Activated naive CD8-positive, alpha-beta T cell (primary cell): Measurements from ENCODE around the gene CD38.
"Not testable (repeated sequence)": the region's sequence is repeated elsewhere in the genome, so short reads cannot be mapped to it uniquely, and the experiment has no call there.

Source experiments
- H3K27ac Mint-ChIP-seq: one replicate; pipeline ENCODE4 v1.8.0; 2021; ENCODE audit warnings: mixed read lengths
- H3K27me3 Mint-ChIP-seq: one replicate; pipeline ENCODE4 v1.8.0; 2021; ENCODE audit warnings: mixed read lengths
- H3K36me3 Mint-ChIP-seq: one replicate; pipeline ENCODE4 v1.8.0; 2021; ENCODE audit warnings: mixed read lengths
- H3K4me1 Mint-ChIP-seq: one replicate; pipeline ENCODE4 v1.8.0; 2021; ENCODE audit warnings: low read depth, mixed read lengths
- H3K4me3 Mint-ChIP-seq: one replicate; pipeline ENCODE4 v1.8.0; 2021; ENCODE audit warnings: mild to moderate bottlenecking, mixed read lengths
- H3K9me3 Mint-ChIP-seq: one replicate; pipeline ENCODE4 v1.8.0; 2021; ENCODE audit warnings: low read depth, mixed read lengths

Gene CD38

DNA sequence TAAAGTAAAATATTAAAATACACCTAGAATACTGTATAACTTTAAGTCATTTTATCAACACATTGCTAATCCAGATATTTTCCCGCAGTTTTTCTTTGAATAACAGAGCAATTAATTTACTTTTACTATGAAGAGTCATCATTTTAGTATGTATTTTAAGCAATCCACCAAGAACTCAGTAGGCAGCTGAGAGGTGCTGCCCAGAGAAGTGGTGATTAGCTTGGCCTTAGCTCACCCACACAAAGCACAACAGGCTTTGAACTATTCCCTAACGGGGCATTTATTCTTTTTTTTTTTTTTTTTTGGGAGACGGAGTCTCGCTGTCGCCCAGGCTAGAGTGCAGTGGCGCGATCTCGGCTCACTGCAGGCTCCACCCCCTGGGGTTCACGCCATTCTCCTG is 74.4 kb downstream of the CD38 start:
- Mint-ChIP-seq H3K9me3 (no peaks in the 10 kb centered on the region), H3K36me3 (peaks cover 8% of the 10 kb centered on the region)

GRCh38 chr4:15853345-15853744 is 75.2 kb downstream of the CD38 start:
- Mint-ChIP-seq H3K27me3 (peaks cover 2% of the 10 kb centered on the region), H3K36me3 (peaks cover 8% of the 10 kb centered on the region), H3K9me3 (no peaks in the 10 kb centered on the region), H3K4me3 (no peak overlapping the region), H3K4me1 (peaks cover 2% of the 10 kb centered on the region), H3K27ac (no peak overlapping the region)

More for the DNA sequence above, 74.4 kb downstream of the CD38 start:
- Mint-ChIP-seq H3K27ac (no peak overlapping the region), H3K27me3 (no peaks in the 10 kb centered on the region), H3K4me1 (peaks cover 2% of the 10 kb centered on the region), H3K4me3 (no peak overlapping the region)

DNA sequence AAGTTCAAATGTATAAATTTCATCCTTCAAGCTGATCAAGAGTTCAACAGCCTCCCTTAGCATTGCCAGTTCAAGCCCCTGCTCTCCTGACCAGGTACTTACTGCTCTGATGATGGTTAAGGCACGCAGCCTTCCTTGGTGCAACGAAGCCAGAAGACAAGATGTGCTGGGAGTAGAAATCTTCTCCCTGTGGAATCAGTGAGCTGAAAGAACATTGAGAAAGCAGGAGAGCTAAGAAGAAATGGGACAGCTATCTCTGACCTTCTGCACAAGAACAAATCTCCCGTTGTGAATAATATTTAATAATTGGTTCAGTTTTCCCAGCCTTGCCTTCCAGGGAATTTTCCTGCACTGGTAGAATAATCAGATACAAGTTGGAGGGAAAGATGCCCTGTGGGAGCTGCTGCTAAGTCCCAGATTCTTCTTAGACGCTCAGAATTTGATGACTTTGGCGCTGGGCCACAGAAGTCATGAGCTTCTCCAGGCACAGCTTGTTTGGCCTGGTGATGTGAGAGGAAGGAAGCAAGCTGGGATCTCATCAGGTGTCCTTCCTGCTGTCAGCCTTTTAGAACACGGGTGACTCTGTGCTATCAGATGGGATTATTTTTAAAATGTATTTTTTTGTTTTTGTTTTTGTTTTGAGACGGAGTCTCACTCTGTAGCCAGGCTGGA is 77.8 kb downstream of the CD38 start:
- peaks cover 4% of the 10 kb centered on the region for H3K36me3 Mint-ChIP-seq
- no peak overlapping the region for H3K4me3 Mint-ChIP-seq
- no peak overlapping the region for H3K27ac Mint-ChIP-seq
- H3K9me3 Mint-ChIP-seq: no peaks in the 10 kb centered on the region
- no peaks in the 10 kb centered on the region for H3K4me1 Mint-ChIP-seq
- peaks cover 3% of the 10 kb centered on the region for H3K27me3 Mint-ChIP-seq

DNA sequence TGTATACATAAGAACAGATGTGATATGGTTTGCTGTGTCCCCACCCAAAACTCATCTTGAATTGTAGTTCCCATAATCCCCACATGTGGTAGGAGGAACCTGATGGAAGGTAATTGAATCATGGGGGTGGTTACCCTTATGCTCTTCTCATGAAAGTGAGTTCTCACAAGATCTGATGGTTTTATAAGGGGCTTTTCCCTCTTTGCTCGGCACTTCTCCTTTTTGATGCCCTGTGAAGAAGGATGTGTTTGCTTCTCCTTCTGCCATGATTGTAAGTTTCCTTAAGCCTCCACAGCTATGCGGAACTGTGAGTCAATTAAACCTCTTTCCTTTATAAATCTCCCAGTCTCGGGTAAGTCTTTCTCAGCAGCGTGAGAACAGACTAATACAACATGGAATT is 83.1 kb downstream of the CD38 start:
- H3K27ac Mint-ChIP-seq, H3K36me3 Mint-ChIP-seq, H3K4me1 Mint-ChIP-seq, H3K27me3 Mint-ChIP-seq, H3K4me3 Mint-ChIP-seq, H3K9me3 Mint-ChIP-seq: not testable (repeated sequence)

DNA sequence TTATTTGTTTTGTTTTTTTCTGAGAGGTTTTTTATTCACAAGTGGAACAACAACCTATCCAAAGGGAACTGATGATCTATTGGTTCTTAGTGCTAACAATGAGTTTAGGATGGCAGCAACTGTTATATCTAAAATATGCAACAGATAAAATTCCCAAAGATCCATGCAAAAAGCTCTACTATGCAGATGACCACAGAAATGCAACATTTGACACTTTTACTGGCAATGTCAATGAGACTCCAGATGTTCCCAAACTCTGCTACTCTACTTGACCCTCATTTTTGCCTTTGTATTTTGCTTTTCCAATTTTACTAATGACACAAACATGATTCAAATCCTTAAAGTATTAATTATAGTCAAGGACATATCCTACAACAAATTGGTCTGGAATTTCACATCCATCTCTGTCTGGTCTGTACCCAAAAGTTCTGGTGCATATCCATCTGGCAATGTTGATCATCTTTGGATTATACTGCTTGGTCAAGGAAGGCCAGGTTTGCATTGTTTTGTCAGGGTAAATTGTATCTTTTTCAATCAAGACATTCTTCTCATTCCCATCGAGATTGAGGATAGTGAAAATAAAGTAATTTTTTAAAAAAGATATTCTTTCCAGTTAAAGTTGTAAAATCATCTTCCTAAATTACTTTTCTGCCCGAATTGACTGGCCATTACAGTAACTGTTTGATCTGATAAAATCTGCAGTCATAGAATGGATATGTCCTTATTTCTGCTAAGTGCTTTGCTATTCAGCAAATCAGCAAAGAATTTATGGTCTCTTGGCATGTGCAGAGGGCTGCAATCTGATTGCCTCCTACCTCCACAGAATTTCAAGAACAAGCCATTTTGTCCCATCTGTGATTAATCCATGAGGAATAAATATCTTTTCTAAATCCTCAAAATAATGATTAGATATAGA is 86.8 kb downstream of the CD38 start:
- no peaks in the 10 kb centered on the region for H3K9me3 Mint-ChIP-seq

GRCh38 chr4:15868111-15868510 is 90.0 kb downstream of the CD38 start:
- Mint-ChIP-seq H3K4me1 (no peaks in the 10 kb centered on the region), H3K4me3 (no peak overlapping the region), H3K36me3 (no peaks in the 10 kb centered on the region), H3K27me3 (no peaks in the 10 kb centered on the region), H3K9me3 (no peaks in the 10 kb centered on the region), H3K27ac (no peak overlapping the region)

More for the DNA sequence above, 86.8 kb downstream of the CD38 start:
- no peak overlapping the region for H3K4me3 Mint-ChIP-seq
- no peaks in the 10 kb centered on the region for H3K4me1 Mint-ChIP-seq
- no peaks in the 10 kb centered on the region for H3K27me3 Mint-ChIP-seq
- H3K36me3 Mint-ChIP-seq: no peaks in the 10 kb centered on the region
- no peak overlapping the region for H3K27ac Mint-ChIP-seq

GRCh38 chr4:15868826-15869413 is 90.8 kb downstream of the CD38 start:
- H3K9me3 Mint-ChIP-seq: no peaks in the 10 kb centered on the region
- H3K4me3 Mint-ChIP-seq: no peak overlapping the region
- H3K27me3 Mint-ChIP-seq: no peaks in the 10 kb centered on the region
- H3K36me3 Mint-ChIP-seq: no peaks in the 10 kb centered on the region
- no peak overlapping the region for H3K27ac Mint-ChIP-seq
- no peaks in the 10 kb centered on the region for H3K4me1 Mint-ChIP-seq

DNA sequence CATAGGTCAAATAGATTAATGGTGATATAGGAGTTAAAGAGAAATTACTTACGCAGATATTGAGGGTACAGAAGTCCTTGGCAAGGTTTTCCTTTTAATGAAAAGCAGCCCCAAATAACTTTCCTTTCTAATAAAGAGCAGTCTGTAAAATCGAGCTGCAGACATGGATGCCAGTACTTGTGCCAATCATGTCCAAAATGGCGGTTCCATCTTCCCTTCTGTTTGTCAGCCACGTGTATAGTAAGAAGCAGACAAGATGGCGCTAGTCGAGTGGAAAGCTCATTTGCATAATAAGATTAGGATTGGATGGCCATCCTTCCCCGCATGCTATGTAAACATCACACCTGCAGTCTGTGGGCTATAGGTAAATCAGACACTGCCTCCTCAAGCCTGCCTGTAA is 92.0 kb downstream of the CD38 start:
- no peak overlapping the region for H3K27ac Mint-ChIP-seq
- H3K27me3 Mint-ChIP-seq: no peaks in the 10 kb centered on the region
- no peaks in the 10 kb centered on the region for H3K9me3 Mint-ChIP-seq
- no peaks in the 10 kb centered on the region for H3K36me3 Mint-ChIP-seq
- no peak overlapping the region for H3K4me3 Mint-ChIP-seq
- H3K4me1 Mint-ChIP-seq: no peaks in the 10 kb centered on the region

DNA sequence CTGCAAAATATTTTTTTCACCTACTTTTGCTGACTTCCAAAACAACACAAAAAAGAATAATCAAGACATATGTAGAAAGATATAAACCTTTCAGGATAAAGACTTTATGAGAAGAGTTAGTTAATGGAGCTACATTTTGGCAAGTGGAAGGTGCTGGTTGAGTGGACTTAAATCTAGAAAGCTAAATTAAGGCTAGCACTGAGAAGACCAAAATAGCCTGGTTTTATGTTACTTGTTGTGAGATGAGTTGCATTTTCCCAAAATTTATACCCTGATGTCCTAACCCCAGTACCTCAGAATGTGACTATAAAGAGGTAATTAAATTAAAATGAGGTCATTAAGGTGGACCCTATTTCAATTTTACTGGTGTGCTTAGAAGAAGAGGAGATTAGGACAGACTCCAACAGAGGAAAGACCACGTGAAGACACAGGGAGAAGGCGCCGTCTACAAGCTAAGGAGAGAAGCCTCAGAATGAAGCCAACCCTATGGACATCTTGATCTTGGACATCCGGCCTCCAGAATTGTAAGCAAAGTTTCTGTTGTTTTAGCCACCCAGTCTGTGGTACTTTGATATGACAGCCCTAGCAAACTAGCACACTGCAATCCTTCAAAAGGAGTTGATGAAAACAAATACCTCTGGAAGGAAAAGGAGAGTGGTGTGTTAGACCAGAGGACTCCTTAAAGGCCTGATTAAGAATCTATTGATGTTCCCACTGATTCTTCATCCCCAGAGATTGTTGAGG is 93.0 kb downstream of the CD38 start:
- no peaks in the 10 kb centered on the region for H3K4me1 Mint-ChIP-seq
- no peaks in the 10 kb centered on the region for H3K9me3 Mint-ChIP-seq
- H3K27ac Mint-ChIP-seq: no peak overlapping the region
- H3K36me3 Mint-ChIP-seq: no peaks in the 10 kb centered on the region
- H3K27me3 Mint-ChIP-seq: no peaks in the 10 kb centered on the region
- H3K4me3 Mint-ChIP-seq: no peak overlapping the region

DNA sequence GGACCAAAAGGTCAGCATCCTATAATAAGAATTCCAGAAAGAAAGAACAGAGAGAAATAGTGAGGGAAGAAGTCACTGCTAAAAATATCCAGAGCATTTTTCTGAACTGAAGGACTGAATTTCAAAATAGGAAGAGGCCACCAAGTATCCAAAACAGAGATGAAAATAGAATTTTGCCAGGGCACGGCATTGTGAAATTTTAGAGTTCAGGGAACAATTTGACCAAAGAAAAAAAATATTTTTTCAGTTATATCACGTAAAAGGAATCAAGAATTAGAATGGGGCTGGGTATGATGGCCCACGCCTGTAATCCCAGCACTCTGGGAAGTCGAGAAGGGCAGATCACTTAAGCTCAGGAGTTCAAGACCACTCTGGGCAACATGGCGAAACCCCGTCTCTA is 95.0 kb downstream of the CD38 start:
- peaks cover 3% of the 10 kb centered on the region for H3K9me3 Mint-ChIP-seq
- no peak overlapping the region for H3K27ac Mint-ChIP-seq
- H3K27me3 Mint-ChIP-seq: no peaks in the 10 kb centered on the region

GRCh38 chr4:15874671-15875070 is 96.5 kb downstream of the CD38 start:
- peaks cover 5% of the 10 kb centered on the region for H3K9me3 Mint-ChIP-seq
- no peaks in the 10 kb centered on the region for H3K36me3 Mint-ChIP-seq
- H3K27me3 Mint-ChIP-seq: no peaks in the 10 kb centered on the region
- no peaks in the 10 kb centered on the region for H3K4me1 Mint-ChIP-seq
- H3K27ac Mint-ChIP-seq: no peak overlapping the region
- no peak overlapping the region for H3K4me3 Mint-ChIP-seq

More for the DNA sequence above, 95.0 kb downstream of the CD38 start:
- no peaks in the 10 kb centered on the region for H3K4me1 Mint-ChIP-seq
- H3K4me3 Mint-ChIP-seq: no peak overlapping the region
- no peaks in the 10 kb centered on the region for H3K36me3 Mint-ChIP-seq

GRCh38 chr4:15875663-15876460 is 97.7 kb downstream of the CD38 start:
- Mint-ChIP-seq H3K27me3 (no peaks in the 10 kb centered on the region), H3K9me3 (peaks cover 5% of the 10 kb centered on the region), H3K4me3 (no peak overlapping the region), H3K27ac (no peak overlapping the region), H3K36me3 (no peaks in the 10 kb centered on the region), H3K4me1 (no peaks in the 10 kb centered on the region)

GRCh38 chr4:15878011-15878410 is 99.9 kb downstream of the CD38 start:
- H3K27me3 Mint-ChIP-seq: peaks cover 1% of the 10 kb centered on the region
- H3K4me1 Mint-ChIP-seq: no peaks in the 10 kb centered on the region
- H3K9me3 Mint-ChIP-seq: peaks cover 5% of the 10 kb centered on the region
- H3K27ac Mint-ChIP-seq: no peak overlapping the region
- no peak overlapping the region for H3K4me3 Mint-ChIP-seq
- H3K36me3 Mint-ChIP-seq: no peaks in the 10 kb centered on the region

- no peak overlapping the region for H3K4me3 Mint-ChIP-seq
- H3K9me3 Mint-ChIP-seq: peaks cover 5% of the 10 kb centered on the region
- H3K4me1 Mint-ChIP-seq: no peaks in the 10 kb centered on the region
- H3K36me3 Mint-ChIP-seq: no peaks in the 10 kb centered on the region
- no peak overlapping the region for H3K27ac Mint-ChIP-seq
- peaks cover 1% of the 10 kb centered on the region for H3K27me3 Mint-ChIP-seq
These were observed 103.7 kb downstream of the CD38 start for GRCh38 chr4:15881820-15882219.
